Measurements from ENCODE around the gene RNLS.
"Not testable (repeated sequence)": the region's sequence is repeated elsewhere in the genome, so short reads cannot be mapped to it uniquely, and the experiment has no call there.

The RNLS gene

GRCh38 chr10:88372051-88372715 is 210.9 kb downstream of the RNLS start:
- no peak for TF ChIP-seq CTCF (IDR thresholded peaks at IDR 0.05; ENCODE audit: low read depth, low read length)
- no peak overlapping the region for H3K4me3 ChIP-seq (ENCODE audit: low read depth, low read length)

GRCh38 chr10:88370713-88371112 is 212.4 kb downstream of the RNLS start:
- no peak overlapping the region for H3K4me3 ChIP-seq (ENCODE audit: low read depth, low read length)
- no peak for TF ChIP-seq CTCF (IDR thresholded peaks at IDR 0.05; ENCODE audit: low read depth, low read length)

GRCh38 chr10:88366772-88367171 is 216.3 kb downstream of the RNLS start:
- TF ChIP-seq CTCF (IDR thresholded peaks at IDR 0.05; ENCODE audit: low read depth, low read length): no peak
- H3K4me3 ChIP-seq (ENCODE audit: low read depth, low read length): no peak overlapping the region

- H3K4me3 ChIP-seq (ENCODE audit: low read depth, low read length): no peak overlapping the region
- no peak for TF ChIP-seq CTCF (IDR thresholded peaks at IDR 0.05; ENCODE audit: low read depth, low read length)
Measured at GRCh38 chr10:88361995-88362807, 220.9 kb downstream of the RNLS start.

GRCh38 chr10:88361494-88361893 is 221.6 kb downstream of the RNLS start:
- no peak for TF ChIP-seq CTCF (IDR thresholded peaks at IDR 0.05; ENCODE audit: low read depth, low read length)
- H3K4me3 ChIP-seq (ENCODE audit: low read depth, low read length): no peak overlapping the region

GRCh38 chr10:88355750-88356149 is 227.4 kb downstream of the RNLS start:
- H3K4me3 ChIP-seq (ENCODE audit: low read depth, low read length): not testable (repeated sequence)

- TF ChIP-seq CTCF (IDR thresholded peaks at IDR 0.05; ENCODE audit: low read depth, low read length): no peak
- no peak overlapping the region for H3K4me3 ChIP-seq (ENCODE audit: low read depth, low read length)
Measured at GRCh38 chr10:88347597-88348304, 235.4 kb downstream of the RNLS start.

All from WI38 (cell line).